Measurements from ENCODE around the gene PTPDC1.

DNA sequence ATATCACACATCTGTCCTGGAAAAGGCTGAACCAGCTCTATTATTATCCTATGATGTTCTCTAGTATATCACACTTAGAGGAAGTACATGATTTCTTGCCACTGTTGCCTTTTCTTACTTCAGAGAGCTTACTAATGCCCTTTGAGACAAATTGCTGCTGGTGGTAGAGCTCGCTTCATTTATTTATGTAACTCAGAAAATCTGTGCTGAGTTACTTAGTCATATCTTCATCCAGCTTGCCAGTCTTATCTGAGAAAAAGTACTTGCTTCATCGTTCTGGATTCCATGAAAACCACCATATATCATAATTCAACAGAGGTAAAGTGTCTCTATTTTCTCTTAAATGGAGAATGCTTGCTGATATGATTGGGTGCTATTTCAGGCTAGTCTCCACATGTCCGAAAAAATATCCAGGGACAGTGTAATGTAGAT is 26.6 kb downstream of the PTPDC1 start:
- TF ChIP-seq CTCF (IDR thresholded peaks at IDR 0.05 in 4 of 5, conservative IDR thresholded peaks at IDR 0.05 in 1 of 5) (no peak), POLR2A (IDR thresholded peaks at IDR 0.05) (no peak)
